Psoas muscle (tissue), 8 donors: Measurements from ENCODE around the gene CAPN9. TPM values are rescaled to one million over a fixed set of nuclear protein-coding genes. Genes with fewer than 3 reads are reported as not detected.
"Not testable (repeated sequence)": the region's sequence is repeated elsewhere in the genome, so short reads cannot be mapped to it uniquely, and the experiment has no call there.

Experiments used
- ATAC-seq, 4 donors: fragments of 200-7000 bp; cut with Tn5 transposase; one replicate each; pipeline ENCODE4 v1.9.1; 2020; ENCODE audit warnings: moderate library complexity in 3 of 4, mild to moderate bottlenecking in 2 of 4
- DNase-seq, 2 donors: peaks; one replicate each; pipeline ENCODE4 v3.0.0-alpha.2; 2020
- H3K27ac ChIP-seq: fragments of 200-600 bp; one replicate; pipeline ENCODE4 v1.8.0; 2022
- H3K27me3 ChIP-seq, 3 donors: fragments of 200-600 bp in 1 of 3; one replicate each; pipeline versions ENCODE4 v1.6.1 to v1.8.0; 2013 to 2022; ENCODE audit warnings: low read length in 2 of 3, mild to moderate bottlenecking in 2 of 3, moderate library complexity in 1 of 3; ENCODE audit not compliant: insufficient read depth in 3 of 3
- H3K36me3 ChIP-seq, 2 donors: fragments of 200-600 bp in 1 of 2; one replicate each; pipeline versions ENCODE4 v1.6.1 to v1.8.0; 2013 to 2022; ENCODE audit warnings: low read depth in 1 of 2, mild to moderate bottlenecking in 1 of 2, moderate library complexity in 1 of 2; ENCODE audit not compliant: insufficient read depth in 1 of 2
- H3K4me1 ChIP-seq: fragments of 200-600 bp; one replicate; pipeline ENCODE4 v1.8.0; 2022
- H3K4me3 ChIP-seq: fragments of 200-600 bp; one replicate; pipeline ENCODE4 v1.8.0; 2022; ENCODE audit warnings: mild to moderate bottlenecking
- H3K9me3 ChIP-seq: fragments of 200-600 bp; one replicate; pipeline ENCODE4 v1.8.0; 2022
- CTCF ChIP-seq: fragments of 200-600 bp; IDR thresholded peaks from one replicate; pipeline ENCODE4 v1.8.0; 2022; ENCODE audit warnings: antibody characterized with exemption
- WGBS, 3 donors: extraction: QIAGEN DNeasy Blood & Tissue Kit; methylation state at CpG; one replicate each; pipeline versions ENCODE4 v1.1.6 to v1.1.7; 2013; 5-methylcytosine and 5-hydroxymethylcytosine counted together
- intact Hi-C, 2 donors: fragments of 100-400 bp; cut with DNase I; formaldehyde crosslinking; loops; one replicate each; pipeline versions ENCODE4 v1.11.0 to v1.14.2; 2022
- polyA plus RNA-seq, 3 donors: library from polyadenylated mRNA; stranded (reverse); fragments of 200-250 nt; gene quantifications; one replicate each; pipeline ENCODE4 v1.2.3, GENCODE V29; 2013
- total RNA-seq, 4 donors: library from RNA; stranded (reverse); fragmentation: NEBNext Ultra II Directional in 2 of 4; extraction: Animal tissue kit (Norgen Biotek cat#: 25700) in 2 of 4; gene quantifications; one replicate each; pipeline versions ENCODE4 v1.2.1 to v1.2.4, GENCODE V29; 2021 to 2023
- donor health status: healthy with polysubstance abuse.
- donor health status: DM: no; HTN: no; CAD: no; lungs with moderate emphysema.
- donor health status: Bipolar disorder and iron deficiency.
- donor health status: healthy.
- donor health status: DM: yes; HTN: yes; CAD: no.
- donor health status: DM: no; HTN: no; CAD: no.
- donor health status: DM: no; HTN: no; CAD: no.
- donor health status: DM: yes; HTN: yes; CAD: no.

Gene CAPN9
- total and polyA plus RNA-seq, 7 donors: 0.03 TPM; not detected in 6

GRCh38 chr1:230766318-230766717 lies 19.1 kb downstream of the CAPN9 start:
- DNase-seq (no peak), ATAC-seq (no peak)
- intact Hi-C loops: no loop called here
- no peaks in the 10 kb centered on the region for H3K27me3 ChIP-seq
- H3K4me1 ChIP-seq: no peaks in the 10 kb centered on the region
- no peaks in the 10 kb centered on the region for H3K9me3 ChIP-seq
- no peak overlapping the region for H3K27ac ChIP-seq
- no peak overlapping the region for H3K4me3 ChIP-seq
- H3K36me3 ChIP-seq: no peaks in the 10 kb centered on the region
- TF ChIP-seq CTCF: no peak
- WGBS, 3 donors: 91 to 97% (median 93%) methylated on average over 3 of the region's 3 CpGs

- H3K27me3 ChIP-seq, H3K4me1 ChIP-seq, intact Hi-C loops, H3K27ac ChIP-seq, ATAC-seq, H3K9me3 ChIP-seq, H3K4me3 ChIP-seq, H3K36me3 ChIP-seq, DNase-seq: not testable (repeated sequence)
- 78 to 87% (median 87%) methylated on average over 8 of the region's 8 CpGs for WGBS, 3 donors
Measured at GRCh38 chr1:230767859-230768612, 20.8 kb downstream of the CAPN9 start.

DNA sequence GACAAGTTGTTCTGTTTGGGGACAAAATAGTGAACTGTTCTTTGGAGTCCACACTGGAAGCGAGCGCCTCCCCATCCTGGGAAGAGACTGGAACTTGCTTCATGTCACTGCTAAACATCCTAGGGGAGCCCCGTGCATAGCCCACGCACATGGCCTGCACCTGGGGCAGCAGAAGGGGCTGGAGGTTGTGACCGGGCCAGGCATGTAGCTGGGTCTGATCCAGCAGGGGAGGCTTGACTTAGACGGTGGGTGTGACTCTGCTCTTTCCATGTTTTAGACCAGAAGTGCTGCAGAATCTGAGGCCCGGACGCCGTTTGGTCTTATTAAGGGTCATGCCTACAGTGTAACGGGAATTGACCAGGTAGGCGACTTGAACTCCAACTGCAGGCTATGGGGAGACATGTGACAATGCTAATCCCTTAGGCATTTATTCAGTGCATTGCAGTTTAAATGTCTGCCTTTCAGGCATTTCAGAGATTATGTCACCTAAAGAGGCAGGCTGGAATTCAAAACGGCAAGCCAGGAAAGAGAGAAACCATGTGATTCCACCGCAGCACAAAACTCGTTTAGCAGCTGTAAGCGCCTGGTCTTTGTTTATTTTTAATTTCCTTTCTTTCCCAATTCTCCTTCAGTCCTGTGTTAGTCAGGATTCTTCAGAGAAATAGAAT lies 21.8 kb downstream of the CAPN9 start:
- ATAC-seq (no peak), DNase-seq (no peak)
- no peak overlapping the region for H3K4me3 ChIP-seq
- no peak overlapping the region for H3K27ac ChIP-seq
- H3K36me3 ChIP-seq: no peaks in the 10 kb centered on the region
- no peaks in the 10 kb centered on the region for H3K4me1 ChIP-seq
- no peaks in the 10 kb centered on the region for H3K9me3 ChIP-seq
- intact Hi-C loops: no loop called here
- no peaks in the 10 kb centered on the region for H3K27me3 ChIP-seq
- TF ChIP-seq CTCF: no peak
- WGBS, 3 donors: 51 to 61% (median 61%) methylated on average over 15 of the region's 15 CpGs

GRCh38 chr1:230770317-230770716 lies 23.1 kb downstream of the CAPN9 start:
- WGBS, 3 donors: 87 to 97% (median 96%) methylated on average over 1 of the region's 1 CpG
- DNase-seq (no peak), ATAC-seq (no peak)
- intact Hi-C loops: loop anchor here (5.0 kb wide), 4 partner anchors 58 to 128 kb away; partner anchors contain the start of genes AGT (in 1 of the 2) and COG2 (in 1 of the 2)
- H3K9me3 ChIP-seq: no peaks in the 10 kb centered on the region
- no peaks in the 10 kb centered on the region for H3K36me3 ChIP-seq
- TF ChIP-seq CTCF: no peak
- no peaks in the 10 kb centered on the region for H3K27me3 ChIP-seq
- no peak overlapping the region for H3K27ac ChIP-seq
- no peak overlapping the region for H3K4me3 ChIP-seq
- no peaks in the 10 kb centered on the region for H3K4me1 ChIP-seq

GRCh38 chr1:230771773-230772354 lies 24.7 kb downstream of the CAPN9 start:
- Histone ChIP-seq H3K9me3 (no peaks in the 10 kb centered on the region), H3K27me3 (no peaks in the 10 kb centered on the region), H3K4me1 (no peaks in the 10 kb centered on the region), H3K4me3 (no peak overlapping the region), H3K36me3 (no peaks in the 10 kb centered on the region), H3K27ac (no peak overlapping the region)
- DNase-seq (no peak), ATAC-seq (no peak)
- WGBS, 3 donors: 86 to 91% (median 91%) methylated on average over 13 of the region's 13 CpGs
- intact Hi-C loops: loop anchor here (5.0 kb wide), 4 partner anchors 60 to 130 kb away; partner anchors contain the start of genes AGT (in 1 of the 2) and COG2 (in 1 of the 2)
- no peak for TF ChIP-seq CTCF
